H1 (cell line): ENCODE results near the gene MICU2. TPM values are rescaled to one million over a fixed set of nuclear protein-coding genes. Genes with fewer than 3 reads are reported as not detected.

Experiments used
- ASH2L ChIP-seq: fragments of 200-600, 300-600 bp; sonication (generic); IDR thresholded peaks from one replicate; pipeline ENCODE4 v1.7.1; 2017; ENCODE audit warnings: low read length
- BRCA1 ChIP-seq: IDR thresholded peaks from 2 replicates; pipeline ENCODE4 v1.6.1; 2012; ENCODE audit warnings: low read depth, low read length, improper control_type of control experiment
- CBX8 ChIP-seq: fragments of 300-800, 300-1000 bp; sonication (generic); IDR thresholded peaks from 2 replicates; pipeline ENCODE4 v1.7.1; 2016; ENCODE audit warnings: low read depth, low read length, borderline replicate concordance
- EP300 ChIP-seq, 2 experiments: IDR thresholded peaks; 1 replicate in 1 of 2; 2 replicates in 1 of 2; pipeline ENCODE4 v1.6.1; 2011 to 2012; ENCODE audit warnings: low read depth in 2 of 2, low read length in 2 of 2, mild to moderate bottlenecking in 2 of 2, borderline replicate concordance in 1 of 2, inconsistent platforms in 1 of 2, moderate library complexity in 1 of 2
- FOSL1 ChIP-seq: IDR thresholded peaks from 2 replicates; pipeline ENCODE4 v1.6.1; 2011; ENCODE audit warnings: mild to moderate bottlenecking, low read depth, low read length, moderate library complexity; ENCODE audit not compliant: insufficient read depth
- GABPA ChIP-seq: IDR thresholded peaks from 2 replicates; pipeline ENCODE4 v1.6.1; 2011; ENCODE audit warnings: mild to moderate bottlenecking, low read length, moderate library complexity, borderline replicate concordance; ENCODE audit not compliant: insufficient read depth
- JUN ChIP-seq: IDR thresholded peaks from 2 replicates; pipeline ENCODE4 v1.6.1; 2011; ENCODE audit warnings: low read depth, mild to moderate bottlenecking, improper control_type of control experiment, low read length
- JUND ChIP-seq: IDR thresholded peaks from 2 replicates; pipeline ENCODE4 v1.6.1; 2011; ENCODE audit warnings: mild to moderate bottlenecking, improper control_type of control experiment, low read length
- KDM4A ChIP-seq: IDR thresholded peaks from one replicate; pipeline ENCODE4 v1.7.1; 2012; ENCODE audit warnings: low read depth, mild to moderate bottlenecking, moderate library complexity, low read length, inconsistent platforms; ENCODE audit not compliant: severe bottlenecking
- PHF8 ChIP-seq: fragments of 200-600 bp; sonication (generic); conservative IDR thresholded peaks from 2 replicates; pipeline ENCODE4 v1.7.1; 2012; ENCODE audit warnings: low read depth, mild to moderate bottlenecking, inconsistent platforms, low read length, moderate library complexity
- POLR2AphosphoS5 ChIP-seq: IDR thresholded peaks from 2 replicates; pipeline ENCODE4 v1.6.1; 2011; ENCODE audit warnings: low read depth, low read length
- RBBP5 ChIP-seq: IDR thresholded peaks from 2 replicates; pipeline ENCODE4 v1.7.1; 2012; ENCODE audit warnings: low read depth, mild to moderate bottlenecking, inconsistent platforms, low read length, moderate library complexity, borderline replicate concordance
- RFX5 ChIP-seq: IDR thresholded peaks from 2 replicates; pipeline ENCODE4 v1.6.1; 2011; ENCODE audit warnings: low read depth, low read length, improper control_type of control experiment, borderline replicate concordance
- SAP30 ChIP-seq: fragments of 300-600 bp; sonication (generic); IDR thresholded peaks from 2 replicates; pipeline ENCODE4 v1.7.1; 2012; ENCODE audit warnings: low read length, moderate library complexity, mild to moderate bottlenecking, inconsistent platforms; ENCODE audit not compliant: insufficient read depth, insufficient replicate concordance
- SIN3A ChIP-seq, 2 experiments: IDR thresholded peaks in 1 of 2; conservative IDR thresholded peaks in 1 of 2; 2 replicates each; pipeline ENCODE4 v1.6.1; 2011 to 2012; ENCODE audit warnings: low read length in 2 of 2, improper control_type of control experiment in 1 of 2, low read depth in 1 of 2, mild to moderate bottlenecking in 1 of 2
- SIRT6 ChIP-seq: IDR thresholded peaks from one replicate; pipeline ENCODE4 v1.7.1; 2012; ENCODE audit warnings: low read length, inconsistent platforms
- SIX5 ChIP-seq: IDR thresholded peaks from 2 replicates; pipeline ENCODE4 v1.6.1; 2011; ENCODE audit warnings: mild to moderate bottlenecking, low read depth, low read length
- SRF ChIP-seq: IDR thresholded peaks from 2 replicates; pipeline ENCODE4 v1.6.1; 2011; ENCODE audit warnings: mild to moderate bottlenecking, low read depth, low read length, moderate library complexity
- TAF7 ChIP-seq: optimal IDR thresholded peaks from 2 replicates; pipeline ENCODE3; 2011; ENCODE audit warnings: low read depth, mild to moderate bottlenecking, inconsistent platforms, low read length, moderate library complexity, borderline replicate concordance
- TEAD4 ChIP-seq: IDR thresholded peaks from 2 replicates; pipeline ENCODE4 v1.6.1; 2012; ENCODE audit warnings: low read depth, low read length, inconsistent platforms, mixed read lengths
- YY1 ChIP-seq: IDR thresholded peaks from 2 replicates; pipeline ENCODE4 v1.6.1; 2011; ENCODE audit warnings: low read depth, mild to moderate bottlenecking, low read length
- ZNF274 ChIP-seq: IDR thresholded peaks from 2 replicates; pipeline ENCODE4 v1.7.0; 2012; ENCODE audit warnings: low read length, borderline replicate concordance; ENCODE audit errors: extremely low read depth
- polyA plus RNA-seq, 7 experiments: library from polyadenylated mRNA; depleted of rRNA in 3 of 7; stranded (reverse) in 5 of 7; unstranded in 2 of 7; fragments of >200 nt in 5 of 7; fragments of 200-250 nt in 2 of 7; gene quantifications; 1 replicate in 5 of 7; 2 replicates in 1 of 7; 4 replicates in 1 of 7; pipeline versions ENCODE4 v1.2.1 to v1.2.3, GENCODE V29; 2011 to 2013; ENCODE audit warnings: missing spikeins in 2 of 7, mixed read lengths in 2 of 7
- total RNA-seq: library from RNA; stranded (reverse); fragmentation: NEBNext Ultra II Directional; extraction: Animal tissue kit (Norgen Biotek cat#: 25700); gene quantifications from 2 replicates; pipeline ENCODE4 v1.2.1, GENCODE V29; 2021
- TF ChIP-seq, protein P1 (sequence below): IDR thresholded peaks from 2 replicates; pipeline ENCODE4 v1.6.1; 2011; ENCODE audit warnings: low read depth, mild to moderate bottlenecking, low read length; ENCODE audit not compliant: insufficient read depth

The MICU2 gene
- total and polyA plus RNA-seq, 2 of the 8 experiments (the other 6 are each of a cell fraction or from before 2014, with no cell fraction given) = 34.6 to 36.5 TPM

DNA sequence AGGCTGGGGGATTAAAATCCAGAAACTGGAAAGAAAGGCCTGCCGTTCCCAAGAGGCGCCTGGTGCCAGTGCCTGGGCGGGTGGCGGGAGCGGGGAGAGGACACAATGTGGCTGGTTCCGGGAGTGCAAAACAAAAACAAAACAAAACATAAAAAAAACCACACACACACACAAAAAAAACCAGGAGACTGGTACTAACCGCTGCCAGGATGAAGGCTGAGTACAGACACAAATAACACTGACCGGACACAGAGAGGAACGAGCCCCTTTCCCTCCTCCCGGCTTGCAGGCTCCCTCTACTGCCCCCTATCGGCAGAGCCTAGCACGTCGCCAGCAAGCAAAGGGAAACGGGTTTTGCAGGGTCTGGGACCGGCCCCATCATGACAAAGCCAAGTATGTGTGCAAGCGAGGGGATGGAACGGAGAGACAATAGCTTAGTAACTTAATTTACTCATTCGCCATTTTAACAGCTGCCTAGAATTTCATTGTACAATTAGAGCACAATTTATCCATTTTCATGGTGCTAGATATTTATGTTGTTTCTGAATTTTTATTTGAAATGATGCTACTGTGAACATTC, 127.0 kb downstream of the MICU2 start (continued):
- TF ChIP-seq, protein P1, sequence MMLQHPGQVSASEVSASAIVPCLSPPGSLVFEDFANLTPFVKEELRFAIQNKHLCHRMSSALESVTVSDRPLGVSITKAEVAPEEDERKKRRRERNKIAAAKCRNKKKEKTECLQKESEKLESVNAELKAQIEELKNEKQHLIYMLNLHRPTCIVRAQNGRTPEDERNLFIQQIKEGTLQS = 0 out of 2 replicates have a peak, but pooled peaks have one; percentile 21
- TF ChIP-seq JUND (no peak), SIX5 (no peak), ZNF274 (no peak), CBX8 (no peak), POLR2AphosphoS5 (peak; percentile 46; the same call in 1 of the 2 replicates), SRF (no peak), EP300 (IDR thresholded peaks at IDR 0.05; ENCODE audit: borderline replicate concordance in 1 of 2, low read depth in 2 of 2, low read length in 2 of 2) (0 out of 3 replicates have a peak, but pooled peaks of 1 of the 2 experiments have one; percentile 38), SIN3A (conservative IDR thresholded peaks at IDR 0.05 in 1 of 2, IDR thresholded peaks at IDR 0.05 in 1 of 2; ENCODE audit: low read depth in 1 of 2, low read length in 2 of 2) (no peak), RBBP5 (no peak), YY1 (peak; percentile 78), KDM4A (no peak), SIRT6 (no peak), BRCA1 (no peak), GABPA (no peak), TEAD4 (no peak), TAF7 (no peak), JUN (no peak), SAP30 (no peak), ASH2L (peak; percentile 93), FOSL1 (no peak), RFX5 (no peak), PHF8 (no peak)
